Measurements from ENCODE around the gene TAS2R1.

DNA sequence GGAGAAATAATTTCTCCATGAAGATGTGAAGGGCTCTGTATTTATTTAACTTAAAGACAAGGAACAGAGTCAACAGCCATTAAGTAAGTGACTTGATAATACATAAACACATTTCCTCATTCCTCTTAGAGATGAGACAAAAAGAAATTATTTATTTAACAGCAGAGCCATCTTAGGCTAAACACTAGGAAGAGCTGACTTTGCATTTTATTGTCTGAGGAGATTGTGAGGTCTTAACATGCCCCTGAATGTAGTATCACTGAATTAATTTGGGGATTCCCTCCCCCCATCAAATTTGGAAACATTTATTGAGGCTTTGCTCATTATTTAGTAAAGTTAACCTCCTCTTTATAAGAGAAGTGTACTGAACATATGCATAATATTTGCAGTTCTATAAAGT, 35.2 kb downstream of the TAS2R1 start:
- TF ChIP-seq, protein P1, sequence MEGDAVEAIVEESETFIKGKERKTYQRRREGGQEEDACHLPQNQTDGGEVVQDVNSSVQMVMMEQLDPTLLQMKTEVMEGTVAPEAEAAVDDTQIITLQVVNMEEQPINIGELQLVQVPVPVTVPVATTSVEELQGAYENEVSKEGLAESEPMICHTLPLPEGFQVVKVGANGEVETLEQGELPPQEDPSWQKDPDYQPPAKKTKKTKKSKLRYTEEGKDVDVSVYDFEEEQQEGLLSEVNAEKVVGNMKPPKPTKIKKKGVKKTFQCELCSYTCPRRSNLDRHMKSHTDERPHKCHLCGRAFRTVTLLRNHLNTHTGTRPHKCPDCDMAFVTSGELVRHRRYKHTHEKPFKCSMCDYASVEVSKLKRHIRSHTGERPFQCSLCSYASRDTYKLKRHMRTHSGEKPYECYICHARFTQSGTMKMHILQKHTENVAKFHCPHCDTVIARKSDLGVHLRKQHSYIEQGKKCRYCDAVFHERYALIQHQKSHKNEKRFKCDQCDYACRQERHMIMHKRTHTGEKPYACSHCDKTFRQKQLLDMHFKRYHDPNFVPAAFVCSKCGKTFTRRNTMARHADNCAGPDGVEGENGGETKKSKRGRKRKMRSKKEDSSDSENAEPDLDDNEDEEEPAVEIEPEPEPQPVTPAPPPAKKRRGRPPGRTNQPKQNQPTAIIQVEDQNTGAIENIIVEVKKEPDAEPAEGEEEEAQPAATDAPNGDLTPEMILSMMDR (IDR thresholded peaks at IDR 0.05): no peak
- no peak for TF ChIP-seq ZFX (IDR thresholded peaks at IDR 0.05; ENCODE audit: borderline replicate concordance)

All from 22Rv1 (cell line).